LNCaP clone FGC (cell line): ENCODE measurements around the gene SGTA.

Experiments
- DNase-seq: peaks from one replicate; pipeline ENCODE4 v3.0.0-alpha.2; 2011; ENCODE audit warnings: low read depth
- H3K4me3 ChIP-seq: 2 replicates; pipeline ENCODE4 v1.5.1; 2011; ENCODE audit warnings: mild to moderate bottlenecking, low read depth, low read length, control low read depth
- TF ChIP-seq, protein P1 (sequence below): IDR thresholded peaks from 2 replicates; pipeline ENCODE4 v1.5.1; 2012; ENCODE audit warnings: mild to moderate bottlenecking; ENCODE audit not compliant: control insufficient read depth, insufficient read depth; ENCODE audit errors: extremely low read depth

The SGTA gene, protein sequence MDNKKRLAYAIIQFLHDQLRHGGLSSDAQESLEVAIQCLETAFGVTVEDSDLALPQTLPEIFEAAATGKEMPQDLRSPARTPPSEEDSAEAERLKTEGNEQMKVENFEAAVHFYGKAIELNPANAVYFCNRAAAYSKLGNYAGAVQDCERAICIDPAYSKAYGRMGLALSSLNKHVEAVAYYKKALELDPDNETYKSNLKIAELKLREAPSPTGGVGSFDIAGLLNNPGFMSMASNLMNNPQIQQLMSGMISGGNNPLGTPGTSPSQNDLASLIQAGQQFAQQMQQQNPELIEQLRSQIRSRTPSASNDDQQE

DNA sequence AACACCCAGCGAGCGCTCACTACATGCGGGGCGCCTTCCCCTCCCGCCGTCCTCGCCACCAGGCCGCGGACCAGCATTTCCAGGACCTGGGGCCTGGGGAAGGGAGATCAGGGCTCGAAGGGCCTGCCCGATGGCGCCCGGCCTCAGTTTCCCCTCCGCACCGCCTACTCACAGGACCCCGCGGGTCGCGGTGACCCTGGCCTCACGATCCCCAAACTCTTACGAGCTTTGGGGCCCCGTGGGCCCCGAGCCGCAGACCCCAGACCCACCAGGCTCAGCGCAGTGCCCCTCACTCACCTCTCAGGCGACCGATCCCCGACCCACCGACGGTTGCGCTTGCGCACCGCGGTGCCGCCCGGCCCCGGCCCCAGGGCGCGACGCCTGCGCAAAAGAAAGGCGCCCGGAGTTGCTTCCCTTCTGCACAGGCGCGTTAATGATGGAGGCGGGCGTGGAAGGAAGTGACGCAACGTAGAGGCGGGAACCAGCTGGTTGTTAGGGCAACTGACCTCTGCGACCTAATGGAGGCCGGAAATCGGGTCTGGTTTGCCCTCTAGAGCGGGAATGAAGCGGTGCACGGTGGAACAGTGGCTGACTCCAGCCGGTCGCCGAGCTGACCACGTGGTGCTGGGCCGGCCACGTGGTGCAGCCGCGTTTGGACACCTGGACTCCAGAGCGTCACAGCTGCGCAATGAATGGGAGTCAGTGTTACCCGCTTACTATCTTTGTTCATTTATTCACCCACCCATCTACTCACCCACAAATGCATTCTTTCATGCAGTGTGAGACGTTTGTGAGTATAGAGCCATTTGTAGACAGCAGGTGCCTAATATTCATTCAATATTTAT lies at the start of gene SGTA:
SGTA (minus strand) TSS at position 338 of the 845 bp plus-strand sequence. CDS start 14,205 bp downstream, outside the sequence.
- TF ChIP-seq, protein P1, sequence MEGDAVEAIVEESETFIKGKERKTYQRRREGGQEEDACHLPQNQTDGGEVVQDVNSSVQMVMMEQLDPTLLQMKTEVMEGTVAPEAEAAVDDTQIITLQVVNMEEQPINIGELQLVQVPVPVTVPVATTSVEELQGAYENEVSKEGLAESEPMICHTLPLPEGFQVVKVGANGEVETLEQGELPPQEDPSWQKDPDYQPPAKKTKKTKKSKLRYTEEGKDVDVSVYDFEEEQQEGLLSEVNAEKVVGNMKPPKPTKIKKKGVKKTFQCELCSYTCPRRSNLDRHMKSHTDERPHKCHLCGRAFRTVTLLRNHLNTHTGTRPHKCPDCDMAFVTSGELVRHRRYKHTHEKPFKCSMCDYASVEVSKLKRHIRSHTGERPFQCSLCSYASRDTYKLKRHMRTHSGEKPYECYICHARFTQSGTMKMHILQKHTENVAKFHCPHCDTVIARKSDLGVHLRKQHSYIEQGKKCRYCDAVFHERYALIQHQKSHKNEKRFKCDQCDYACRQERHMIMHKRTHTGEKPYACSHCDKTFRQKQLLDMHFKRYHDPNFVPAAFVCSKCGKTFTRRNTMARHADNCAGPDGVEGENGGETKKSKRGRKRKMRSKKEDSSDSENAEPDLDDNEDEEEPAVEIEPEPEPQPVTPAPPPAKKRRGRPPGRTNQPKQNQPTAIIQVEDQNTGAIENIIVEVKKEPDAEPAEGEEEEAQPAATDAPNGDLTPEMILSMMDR = peak; percentile 40
- H3K4me3 ChIP-seq = peak within 1 kb of the TSS; percentile 88
- peak; percentile 99 for DNase-seq

DNA sequence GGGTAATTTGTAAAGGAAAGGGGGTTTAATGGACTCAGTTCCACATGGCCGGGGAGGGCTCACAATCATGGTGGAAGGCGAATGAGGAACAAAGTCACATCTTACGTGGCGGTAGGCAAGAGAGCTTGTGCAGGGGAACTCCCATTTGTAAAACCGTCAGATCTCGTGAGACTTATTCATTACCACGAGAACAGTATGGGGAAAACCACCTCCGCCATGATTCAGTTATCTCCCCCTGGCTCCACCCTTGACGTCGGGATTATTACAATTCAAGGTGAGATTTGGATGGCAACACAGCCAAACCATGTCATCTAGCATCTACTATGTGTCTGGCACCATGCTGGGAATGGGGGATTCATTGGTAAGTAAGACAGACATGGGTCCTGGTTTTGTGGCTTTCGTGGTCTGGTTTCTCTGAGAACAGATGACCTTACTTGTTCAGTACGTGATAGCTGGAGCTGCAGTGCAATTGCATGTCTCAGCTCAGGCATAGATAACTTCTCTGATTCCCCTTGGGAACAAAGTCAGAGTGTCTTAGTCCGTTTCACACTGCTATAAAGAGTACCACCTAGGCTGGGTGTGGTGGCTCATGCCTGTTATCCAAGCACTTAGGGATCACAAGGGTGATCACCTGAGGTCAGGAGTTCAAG lies 44.9 kb upstream of the SGTA start:
- H3K4me3 ChIP-seq = no peak overlapping the region
- DNase-seq = no peak
- TF ChIP-seq, protein P1 = no peak

DNA sequence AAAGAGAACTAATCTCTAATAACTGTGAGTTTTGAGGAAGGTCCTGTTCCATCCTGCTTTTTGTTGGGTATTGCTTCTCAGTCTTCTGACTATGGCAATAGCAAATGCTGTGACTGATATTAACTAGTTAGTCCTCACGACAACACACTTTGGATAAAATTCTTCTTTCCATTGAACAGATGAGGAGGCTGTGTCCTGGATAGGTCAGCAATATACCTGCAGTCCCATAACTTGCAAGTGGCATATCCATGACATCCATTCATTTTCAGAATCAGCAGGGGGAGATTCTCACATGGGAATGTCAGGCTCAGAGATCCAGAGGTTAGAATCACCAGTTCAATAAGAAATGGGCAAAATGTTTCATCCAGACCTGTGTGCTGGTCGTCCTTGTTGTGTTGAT lies 43.9 kb upstream of the SGTA start:
- no peak overlapping the region for H3K4me3 ChIP-seq
- no peak for DNase-seq
- TF ChIP-seq, protein P1 = no peak

DNA sequence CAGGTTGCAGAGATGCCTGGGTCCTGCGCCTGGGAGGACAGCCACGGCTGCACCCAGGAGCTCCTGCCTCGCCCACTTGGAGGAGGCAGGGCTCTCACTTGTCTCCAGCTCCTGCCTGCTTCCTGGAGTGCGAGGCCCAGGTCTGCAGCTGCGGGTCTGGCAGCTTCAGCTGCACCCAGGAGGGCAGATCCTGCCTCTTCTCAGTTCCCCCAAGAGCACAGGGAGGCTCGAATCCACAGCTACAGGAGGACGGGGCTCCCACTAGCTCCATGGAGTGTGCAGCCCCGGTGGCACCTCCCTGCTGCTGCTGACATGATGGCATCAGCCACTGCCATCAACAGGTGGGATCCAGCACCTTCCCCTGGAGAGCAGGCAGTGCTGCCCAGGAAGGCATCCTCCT lies 41.1 kb upstream of the SGTA start:
- TF ChIP-seq, protein P1 = no peak
- DNase-seq = no peak
- H3K4me3 ChIP-seq = no peak overlapping the region

DNA sequence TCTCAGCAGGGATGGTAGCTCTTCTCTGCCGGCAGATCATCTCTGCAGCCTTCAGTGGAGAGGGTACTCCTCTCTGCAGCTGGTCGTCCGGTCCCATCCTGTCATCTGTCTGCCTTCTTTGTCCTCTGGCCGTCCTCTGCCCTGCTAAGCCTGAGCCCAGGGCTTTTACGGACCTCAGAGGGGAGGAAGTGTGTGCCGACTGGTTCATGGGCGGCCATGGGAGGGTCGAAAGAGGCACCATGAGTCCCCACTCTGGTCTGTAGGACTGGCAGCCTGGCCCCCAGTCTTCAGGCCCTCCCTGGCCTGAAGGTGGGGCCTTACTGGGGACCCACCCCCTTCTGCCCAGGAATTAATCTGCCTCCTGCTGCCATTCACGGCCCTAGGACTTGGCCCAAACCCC lies 40.6 kb upstream of the SGTA start:
- DNase-seq = no peak
- TF ChIP-seq, protein P1 = no peak

DNA sequence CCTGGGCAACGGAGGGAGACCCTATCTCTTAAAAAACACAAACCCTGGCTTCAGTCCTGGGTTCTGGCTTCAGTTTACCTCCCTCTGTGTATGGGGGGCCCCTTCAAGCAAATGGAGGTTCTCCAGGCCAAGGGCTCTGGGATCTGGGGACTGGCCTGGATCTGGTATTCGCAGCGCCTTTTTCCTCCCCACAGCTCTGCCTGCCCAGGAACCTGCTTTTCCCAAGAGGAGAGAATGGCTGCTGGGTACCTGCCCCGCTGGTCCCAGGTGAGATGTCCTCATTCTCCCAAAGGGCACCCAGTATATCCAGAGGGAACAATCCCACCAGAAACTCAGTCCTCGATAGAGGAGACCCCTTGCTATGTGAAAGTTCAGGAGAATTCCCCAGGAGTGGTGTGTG lies 39.8 kb upstream of the SGTA start:
- no peak for DNase-seq
- TF ChIP-seq, protein P1 = no peak
- H3K4me3 ChIP-seq = no peak overlapping the region

More for the DNA sequence above, 40.6 kb upstream of the SGTA start:
- no peak overlapping the region for H3K4me3 ChIP-seq
